Smooth muscle cell (in vitro differentiated cells): ENCODE results near the gene DEGS1. TPM values are rescaled to one million over a fixed set of nuclear protein-coding genes. Genes with fewer than 3 reads are reported as not detected.

Source experiments
- DNase-seq: peaks from one replicate; lab custom pipeline; 2025; ENCODE audit not compliant: unreplicated experiment; lab: John Stamatoyannopoulos, UW
- H2AFZ ChIP-seq: fragments of 200-600 bp; sonication (generic); 2 replicates; pipeline ENCODE4 v1.6.0; 2016; ENCODE audit warnings: antibody characterized with exemption, low read depth, mild to moderate bottlenecking
- H3F3A ChIP-seq: fragments of 200-600 bp; sonication (generic); 2 replicates; pipeline ENCODE4 v1.6.0; 2017; ENCODE audit warnings: antibody characterized with exemption, low read depth
- H3K27ac ChIP-seq: fragments of 200-600 bp; sonication (generic); 2 replicates; pipeline ENCODE4 v1.5.1; 2016; ENCODE audit warnings: low read depth, mild to moderate bottlenecking
- H3K27me3 ChIP-seq: fragments of 200-600 bp; sonication (generic); 2 replicates; pipeline ENCODE4 v1.6.1; 2016; ENCODE audit warnings: low read depth, mild to moderate bottlenecking
- H3K36me3 ChIP-seq: fragments of 200-600 bp; sonication (generic); 2 replicates; pipeline ENCODE4 v1.5.1; 2016; ENCODE audit warnings: low read depth
- H3K4me1 ChIP-seq: fragments of 200-600 bp; sonication (generic); 2 replicates; pipeline ENCODE4 v1.5.1; 2016; ENCODE audit warnings: low read depth
- H3K4me2 ChIP-seq: fragments of 200-600 bp; sonication (generic); 2 replicates; pipeline ENCODE4 v1.6.0; 2016; ENCODE audit warnings: mild to moderate bottlenecking
- H3K4me3 ChIP-seq: fragments of 200-600 bp; sonication (generic); 2 replicates; pipeline ENCODE4 v1.5.1; 2016; ENCODE audit warnings: mild to moderate bottlenecking
- H3K79me2 ChIP-seq: fragments of 200-600 bp; sonication (generic); 2 replicates; pipeline ENCODE4 v1.6.0; 2016; ENCODE audit warnings: low read depth, mild to moderate bottlenecking
- H3K9ac ChIP-seq: fragments of 200-600 bp; sonication (generic); 2 replicates; pipeline ENCODE4 v1.6.0; 2016; ENCODE audit warnings: low read depth
- H3K9me3 ChIP-seq: fragments of 200-600 bp; sonication (generic); replicated peaks from 2 replicates; pipeline ENCODE4 v1.5.1; 2016; ENCODE audit warnings: low read depth
- H4K20me1 ChIP-seq: fragments of 200-600 bp; sonication (generic); 2 replicates; pipeline ENCODE4 v1.6.0; 2016; ENCODE audit warnings: low read depth
- WGBS: methylation state at CpG from one replicate; pipeline ENCODE4 v1.1.7; 2016; ENCODE audit warnings: low lambda C conversion rate; 5-methylcytosine and 5-hydroxymethylcytosine counted together
- polyA plus RNA-seq: library from polyadenylated mRNA; unstranded; fragments of >200 nt; fragmentation: Nextera tagmentation; extraction: Ambion mirVana; gene quantifications from 2 replicates; pipeline ENCODE4 v1.2.1, GENCODE V29; 2016
- total RNA-seq: library from RNA; depleted of rRNA; stranded (reverse); fragments of >200 nt; gene quantifications from 2 replicates; pipeline ENCODE4 v1.2.3, GENCODE V29; 2014
- TF ChIP-seq, protein P1 (sequence below): fragments of 200-600 bp; sonication (generic); IDR thresholded peaks from 2 replicates; pipeline ENCODE4 v1.5.1; 2017; ENCODE audit warnings: borderline replicate concordance, mild to moderate bottlenecking, antibody characterized with exemption; ENCODE audit not compliant: insufficient read depth, poor library complexity, severe bottlenecking

Gene DEGS1
- total and polyA plus RNA-seq, 2 experiments from 2014 or later, result 188 TPM

GRCh38 chr1:224193319-224193966 is 10.4 kb downstream of the DEGS1 start:
- Histone ChIP-seq H3F3A (no peaks in the 10 kb centered on the region), H3K9ac (no peak overlapping the region), H3K79me2 (peaks cover 34% of the 10 kb centered on the region), H3K4me2 (no peak overlapping the region), H3K4me1 (no peaks in the 10 kb centered on the region), H3K36me3 (peaks cover 5% of the 10 kb centered on the region), H3K27ac (no peak overlapping the region), H3K9me3 (no peaks in the 10 kb centered on the region), H4K20me1 (peaks cover 51% of the 10 kb centered on the region), H2AFZ (no peak overlapping the region), H3K27me3 (no peaks in the 10 kb centered on the region), H3K4me3 (no peak overlapping the region)
- TF ChIP-seq, protein P1, sequence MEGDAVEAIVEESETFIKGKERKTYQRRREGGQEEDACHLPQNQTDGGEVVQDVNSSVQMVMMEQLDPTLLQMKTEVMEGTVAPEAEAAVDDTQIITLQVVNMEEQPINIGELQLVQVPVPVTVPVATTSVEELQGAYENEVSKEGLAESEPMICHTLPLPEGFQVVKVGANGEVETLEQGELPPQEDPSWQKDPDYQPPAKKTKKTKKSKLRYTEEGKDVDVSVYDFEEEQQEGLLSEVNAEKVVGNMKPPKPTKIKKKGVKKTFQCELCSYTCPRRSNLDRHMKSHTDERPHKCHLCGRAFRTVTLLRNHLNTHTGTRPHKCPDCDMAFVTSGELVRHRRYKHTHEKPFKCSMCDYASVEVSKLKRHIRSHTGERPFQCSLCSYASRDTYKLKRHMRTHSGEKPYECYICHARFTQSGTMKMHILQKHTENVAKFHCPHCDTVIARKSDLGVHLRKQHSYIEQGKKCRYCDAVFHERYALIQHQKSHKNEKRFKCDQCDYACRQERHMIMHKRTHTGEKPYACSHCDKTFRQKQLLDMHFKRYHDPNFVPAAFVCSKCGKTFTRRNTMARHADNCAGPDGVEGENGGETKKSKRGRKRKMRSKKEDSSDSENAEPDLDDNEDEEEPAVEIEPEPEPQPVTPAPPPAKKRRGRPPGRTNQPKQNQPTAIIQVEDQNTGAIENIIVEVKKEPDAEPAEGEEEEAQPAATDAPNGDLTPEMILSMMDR, result no peak
- WGBS, result 99% methylated on average over 8 of the region's 8 CpGs
- no peak for DNase-seq

DNA sequence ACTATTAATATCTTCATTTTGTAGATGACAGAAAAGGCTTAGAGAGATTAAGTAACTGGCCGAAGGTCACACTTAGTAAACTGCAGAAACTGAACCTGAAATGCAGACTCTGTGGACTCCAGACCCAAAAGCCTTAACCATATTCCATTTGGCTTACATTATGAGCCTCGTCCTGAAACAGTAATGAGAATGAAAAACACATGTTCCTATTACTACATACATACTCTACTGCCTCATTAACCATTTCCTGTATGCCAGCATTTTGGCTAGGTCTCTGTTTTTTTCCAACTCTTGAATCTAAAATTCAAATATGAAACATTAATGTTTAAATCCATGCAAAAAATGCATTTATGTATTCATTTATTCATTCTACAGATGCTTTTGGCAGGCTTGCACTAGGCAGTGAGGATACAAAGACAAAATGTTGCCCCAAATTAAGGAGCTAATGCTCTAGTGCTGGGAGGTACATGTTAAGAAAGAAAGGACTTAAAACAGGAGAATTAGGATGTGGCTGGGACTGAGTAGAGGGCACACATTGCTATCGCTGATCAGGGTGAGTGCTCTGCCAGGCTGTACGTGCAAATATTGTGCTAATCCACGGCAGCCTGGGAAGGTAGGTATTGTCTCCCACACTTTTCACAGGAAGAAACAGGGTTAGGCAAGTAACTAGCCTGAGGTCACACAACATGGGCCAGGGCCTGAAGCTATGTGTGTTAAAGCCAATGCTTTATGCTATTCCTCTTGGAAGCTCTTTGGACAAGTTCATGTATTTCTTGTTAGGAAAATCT is 14.0 kb downstream of the DEGS1 start:
- Histone ChIP-seq H3K4me3 (no peak overlapping the region), H3K4me1 (no peaks in the 10 kb centered on the region), H3K27ac (no peak overlapping the region), H4K20me1 (peaks cover 15% of the 10 kb centered on the region), H3F3A (no peaks in the 10 kb centered on the region), H3K36me3 (peaks cover 5% of the 10 kb centered on the region), H3K4me2 (no peak overlapping the region), H3K9ac (no peak overlapping the region), H3K9me3 (no peaks in the 10 kb centered on the region), H3K27me3 (no peaks in the 10 kb centered on the region), H3K79me2 (no peaks in the 10 kb centered on the region), H2AFZ (no peak overlapping the region)
- TF ChIP-seq, protein P1, result no peak
- no peak for DNase-seq
- WGBS, result 74% methylated on average over 5 of the region's 5 CpGs

DNA sequence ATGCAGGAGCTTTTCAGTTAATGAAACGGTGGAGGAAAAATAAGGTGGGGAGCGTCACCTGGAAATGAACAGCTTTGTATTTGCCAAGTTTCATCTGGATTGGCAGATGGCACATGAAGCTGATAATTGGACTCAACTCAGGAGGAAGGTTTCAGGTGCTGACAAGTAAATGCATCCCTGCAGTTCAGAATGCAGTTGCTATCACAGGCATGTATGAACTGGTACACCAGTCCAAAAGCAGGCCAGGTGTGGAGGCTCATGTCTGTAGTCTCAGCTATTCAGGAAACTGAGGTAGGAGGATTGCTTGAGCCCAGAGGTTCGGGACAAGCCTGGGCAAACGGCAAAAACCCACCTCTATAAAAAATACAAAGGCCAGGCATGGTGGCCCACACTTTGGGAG is 15.5 kb downstream of the DEGS1 start:
- 96% methylated on average over 4 of the region's 4 CpGs for WGBS
- Histone ChIP-seq H3K36me3 (no peaks in the 10 kb centered on the region), H3K4me2 (no peak overlapping the region), H3K4me1 (peaks cover 7% of the 10 kb centered on the region), H3K27me3 (no peaks in the 10 kb centered on the region), H3K79me2 (no peaks in the 10 kb centered on the region), H3F3A (no peaks in the 10 kb centered on the region), H3K9me3 (no peaks in the 10 kb centered on the region), H3K27ac (no peak overlapping the region), H2AFZ (no peak overlapping the region), H3K9ac (no peak overlapping the region), H3K4me3 (no peak overlapping the region), H4K20me1 (peaks cover 2% of the 10 kb centered on the region)
- TF ChIP-seq, protein P1, result no peak
- no peak for DNase-seq
